H7 (cell line): ENCODE results near the gene ANP32A. TPM values are rescaled to one million over a fixed set of nuclear protein-coding genes. Genes with fewer than 3 reads are reported as not detected.
A peak's percentile ranks its signal among the peaks of the same experiment; 100 is the strongest.

Experiments
- DNase-seq: peaks from one replicate; pipeline ENCODE4 v3.0.0; 2012
- H3K27me3 ChIP-seq: 2 replicates; pipeline ENCODE4 v1.6.0; 2011; ENCODE audit warnings: mild to moderate bottlenecking, low read length; ENCODE audit not compliant: control insufficient read depth, insufficient read depth
- H3K36me3 ChIP-seq: replicated peaks from 2 replicates; pipeline ENCODE4 v1.5.1; 2011; ENCODE audit warnings: low read length; ENCODE audit not compliant: control insufficient read depth, insufficient read depth
- H3K4me3 ChIP-seq: 2 replicates; pipeline ENCODE4 v1.5.1; 2011; ENCODE audit warnings: low read depth, mild to moderate bottlenecking, control low read depth, low read length, moderate library complexity; ENCODE audit not compliant: insufficient read depth
- total RNA-seq: library from RNA; depleted of rRNA; stranded (reverse); fragments of >200 nt; shearing (Covaris generic); gene quantifications from 2 replicates; pipeline ENCODE4 v1.2.3, GENCODE V29; 2014

Gene ANP32A
- total RNA-seq, 1 experiment from 2014 or later, result 107 TPM

- H3K36me3 ChIP-seq, result peaks cover 19% of the 10 kb centered on the region
- DNase-seq, result no peak
- no peak overlapping the region for H3K4me3 ChIP-seq
- H3K27me3 ChIP-seq, result no peaks in the 10 kb centered on the region
Measured at GRCh38 chr15:68787609-68788263, 33.0 kb downstream of the ANP32A start.

- H3K27me3 ChIP-seq, result no peaks in the 10 kb centered on the region
- no peak overlapping the region for H3K4me3 ChIP-seq
- DNase-seq, result no peak
- H3K36me3 ChIP-seq, result peaks cover 22% of the 10 kb centered on the region
Measured at GRCh38 chr15:68786753-68787152, 33.9 kb downstream of the ANP32A start.

GRCh38 chr15:68785541-68785940 lies 35.2 kb downstream of the ANP32A start:
- no peak for DNase-seq
- H3K27me3 ChIP-seq, result no peaks in the 10 kb centered on the region
- H3K36me3 ChIP-seq, result peaks cover 26% of the 10 kb centered on the region
- no peak overlapping the region for H3K4me3 ChIP-seq

- Histone ChIP-seq H3K36me3 (peaks cover 30% of the 10 kb centered on the region), H3K4me3 (no peak overlapping the region), H3K27me3 (no peaks in the 10 kb centered on the region)
- DNase-seq, result peak; percentile 25
Measured at GRCh38 chr15:68784206-68784605, 36.5 kb downstream of the ANP32A start.

- H3K4me3 ChIP-seq, result no peak overlapping the region
- H3K36me3 ChIP-seq, result peaks cover 28% of the 10 kb centered on the region
- H3K27me3 ChIP-seq, result no peaks in the 10 kb centered on the region
- peak; percentile 89 for DNase-seq
Measured at GRCh38 chr15:68783226-68784058, 37.3 kb downstream of the ANP32A start.

GRCh38 chr15:68782589-68783161 lies 38.0 kb downstream of the ANP32A start:
- Histone ChIP-seq H3K4me3 (no peak overlapping the region), H3K27me3 (no peaks in the 10 kb centered on the region), H3K36me3 (peaks cover 28% of the 10 kb centered on the region)
- no peak for DNase-seq

GRCh38 chr15:68781766-68782588 lies 38.7 kb downstream of the ANP32A start:
- no peak for DNase-seq
- no peak overlapping the region for H3K4me3 ChIP-seq
- H3K27me3 ChIP-seq, result no peaks in the 10 kb centered on the region
- peaks cover 28% of the 10 kb centered on the region for H3K36me3 ChIP-seq

GRCh38 chr15:68781217-68781616 lies 39.5 kb downstream of the ANP32A start:
- Histone ChIP-seq H3K4me3 (no peak overlapping the region), H3K36me3 (peaks cover 25% of the 10 kb centered on the region), H3K27me3 (no peaks in the 10 kb centered on the region)
- DNase-seq, result no peak

GRCh38 chr15:68778876-68779275 lies 41.8 kb downstream of the ANP32A start:
- Histone ChIP-seq H3K36me3 (peaks cover 17% of the 10 kb centered on the region), H3K27me3 (no peaks in the 10 kb centered on the region), H3K4me3 (no peak overlapping the region)
- DNase-seq, result no peak

GRCh38 chr15:68776477-68777270 lies 44.0 kb downstream of the ANP32A start:
- no peaks in the 10 kb centered on the region for H3K27me3 ChIP-seq
- H3K36me3 ChIP-seq, result peaks cover 9% of the 10 kb centered on the region
- H3K4me3 ChIP-seq, result no peak overlapping the region
- DNase-seq, result no peak

- H3K36me3 ChIP-seq, result peaks cover 8% of the 10 kb centered on the region
- no peaks in the 10 kb centered on the region for H3K27me3 ChIP-seq
- DNase-seq, result no peak
- no peak overlapping the region for H3K4me3 ChIP-seq
Measured at GRCh38 chr15:68775671-68776476, 44.8 kb downstream of the ANP32A start.

- no peak overlapping the region for H3K4me3 ChIP-seq
- no peaks in the 10 kb centered on the region for H3K27me3 ChIP-seq
- peaks cover 2% of the 10 kb centered on the region for H3K36me3 ChIP-seq
- DNase-seq, result no peak
Measured at GRCh38 chr15:68775236-68775577, 45.5 kb downstream of the ANP32A start.

- H3K27me3 ChIP-seq, result no peaks in the 10 kb centered on the region
- no peak overlapping the region for H3K4me3 ChIP-seq
- H3K36me3 ChIP-seq, result no peaks in the 10 kb centered on the region; the same call in 1 of the 2 replicates
- no peak for DNase-seq
Measured at GRCh38 chr15:68774521-68775235, 46.0 kb downstream of the ANP32A start.
